HFFc6 (cell line): ENCODE measurements around the gene PGM2. TPM values are rescaled to one million over a fixed set of nuclear protein-coding genes. Genes with fewer than 3 reads are reported as not detected.
A peak's percentile ranks its signal among the peaks of the same experiment; 100 is the strongest.

Experiments
- DNase-seq: peaks from one replicate; pipeline ENCODE4 v3.0.0-alpha.2; 2018
- H3K27ac Mint-ChIP-seq: 2 replicates; pipeline ENCODE4 v1.8.0; 2020; ENCODE audit warnings: mild to moderate bottlenecking, mixed read lengths
- H3K27me3 Mint-ChIP-seq: 2 replicates; pipeline ENCODE4 v1.8.0; 2021; ENCODE audit warnings: mild to moderate bottlenecking, moderate library complexity, mixed read lengths; ENCODE audit not compliant: insufficient read depth
- H3K36me3 Mint-ChIP-seq: 2 replicates; pipeline ENCODE4 v1.8.0; 2021; ENCODE audit warnings: low read depth, mixed read lengths
- H3K4me1 Mint-ChIP-seq: 2 replicates; pipeline ENCODE4 v1.8.0; 2020; ENCODE audit warnings: low read depth, mixed read lengths
- H3K4me3 Mint-ChIP-seq: 2 replicates; pipeline ENCODE4 v1.8.0; 2020; ENCODE audit warnings: mild to moderate bottlenecking, moderate library complexity, mixed read lengths
- H3K9me3 Mint-ChIP-seq: 2 replicates; pipeline ENCODE4 v1.8.0; 2020; ENCODE audit warnings: mild to moderate bottlenecking, mixed read lengths
- total RNA-seq, 6 experiments: library from RNA; stranded (reverse); fragmentation: NEBNext Ultra II Directional; extraction: Animal tissue kit (Norgen Biotek cat#: 25700); gene quantifications; 2 replicates in 1 of 6; 3 replicates in 5 of 6; pipeline ENCODE4 v1.2.3, GENCODE V29; 2021
- TF ChIP-seq, protein P1 (sequence below): fragments of 200-600 bp; sonication (generic); IDR thresholded peaks from 2 replicates; pipeline ENCODE4 v1.5.0; 2021; ENCODE audit warnings: antibody characterized with exemption, mild to moderate bottlenecking

PGM2 gene
- total RNA-seq, 6 experiments from 2014 or later = 38.8 to 47.0 (median 45.0) TPM

DNA sequence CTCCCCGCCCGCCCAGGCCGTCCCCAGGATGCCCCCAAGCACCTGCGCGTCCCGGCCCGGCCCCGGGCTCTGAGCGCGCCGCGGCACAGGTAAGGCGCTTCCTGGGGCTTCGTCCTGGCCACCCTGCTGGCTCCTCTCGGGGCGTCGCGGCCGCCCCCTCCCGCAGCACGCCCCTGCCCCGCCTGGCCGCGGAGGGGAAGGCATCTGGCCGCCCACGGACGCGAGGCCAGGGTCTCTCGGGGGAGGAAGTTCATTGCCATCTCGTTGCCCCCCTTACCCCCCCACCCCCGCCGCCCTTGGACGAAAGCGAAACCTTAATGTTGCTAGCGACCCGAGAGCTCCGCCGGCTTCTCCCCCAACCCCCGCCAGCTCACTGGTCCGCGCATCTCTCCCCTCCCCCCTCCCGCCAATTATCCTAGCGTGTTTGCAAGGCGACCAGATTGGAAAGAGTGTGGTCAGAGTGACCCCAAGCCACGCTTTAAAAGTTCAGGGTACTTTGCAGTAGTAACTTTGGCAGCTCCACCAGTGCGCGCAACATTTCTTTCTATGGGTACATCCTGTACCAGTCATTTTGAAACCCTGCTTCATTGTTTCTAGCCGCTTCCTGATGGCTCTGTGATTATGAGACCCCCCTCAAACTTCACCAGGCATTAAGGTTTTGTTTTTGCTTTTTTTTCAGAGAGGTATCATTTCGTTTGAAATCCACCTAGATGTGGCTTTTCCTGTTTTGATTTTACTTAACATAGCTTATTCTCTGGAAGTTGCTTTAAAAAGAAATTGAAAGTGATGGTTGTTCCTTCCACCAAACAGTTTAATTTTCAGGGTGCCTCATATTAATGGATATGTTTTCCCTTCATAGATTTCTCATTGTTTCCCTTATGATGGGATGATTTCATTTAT lies 65.0 kb downstream of the PGM2 start:
- peaks cover 49% of the 10 kb centered on the region for H3K27me3 Mint-ChIP-seq
- H3K4me1 Mint-ChIP-seq = peaks cover 6% of the 10 kb centered on the region
- peak overlapping the region; percentile 87 for H3K4me3 Mint-ChIP-seq
- no peaks in the 10 kb centered on the region for H3K36me3 Mint-ChIP-seq
- no peak for DNase-seq
- H3K27ac Mint-ChIP-seq = no peak overlapping the region
- H3K9me3 Mint-ChIP-seq = no peaks in the 10 kb centered on the region
- TF ChIP-seq, protein P1, sequence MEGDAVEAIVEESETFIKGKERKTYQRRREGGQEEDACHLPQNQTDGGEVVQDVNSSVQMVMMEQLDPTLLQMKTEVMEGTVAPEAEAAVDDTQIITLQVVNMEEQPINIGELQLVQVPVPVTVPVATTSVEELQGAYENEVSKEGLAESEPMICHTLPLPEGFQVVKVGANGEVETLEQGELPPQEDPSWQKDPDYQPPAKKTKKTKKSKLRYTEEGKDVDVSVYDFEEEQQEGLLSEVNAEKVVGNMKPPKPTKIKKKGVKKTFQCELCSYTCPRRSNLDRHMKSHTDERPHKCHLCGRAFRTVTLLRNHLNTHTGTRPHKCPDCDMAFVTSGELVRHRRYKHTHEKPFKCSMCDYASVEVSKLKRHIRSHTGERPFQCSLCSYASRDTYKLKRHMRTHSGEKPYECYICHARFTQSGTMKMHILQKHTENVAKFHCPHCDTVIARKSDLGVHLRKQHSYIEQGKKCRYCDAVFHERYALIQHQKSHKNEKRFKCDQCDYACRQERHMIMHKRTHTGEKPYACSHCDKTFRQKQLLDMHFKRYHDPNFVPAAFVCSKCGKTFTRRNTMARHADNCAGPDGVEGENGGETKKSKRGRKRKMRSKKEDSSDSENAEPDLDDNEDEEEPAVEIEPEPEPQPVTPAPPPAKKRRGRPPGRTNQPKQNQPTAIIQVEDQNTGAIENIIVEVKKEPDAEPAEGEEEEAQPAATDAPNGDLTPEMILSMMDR = no peak

DNA sequence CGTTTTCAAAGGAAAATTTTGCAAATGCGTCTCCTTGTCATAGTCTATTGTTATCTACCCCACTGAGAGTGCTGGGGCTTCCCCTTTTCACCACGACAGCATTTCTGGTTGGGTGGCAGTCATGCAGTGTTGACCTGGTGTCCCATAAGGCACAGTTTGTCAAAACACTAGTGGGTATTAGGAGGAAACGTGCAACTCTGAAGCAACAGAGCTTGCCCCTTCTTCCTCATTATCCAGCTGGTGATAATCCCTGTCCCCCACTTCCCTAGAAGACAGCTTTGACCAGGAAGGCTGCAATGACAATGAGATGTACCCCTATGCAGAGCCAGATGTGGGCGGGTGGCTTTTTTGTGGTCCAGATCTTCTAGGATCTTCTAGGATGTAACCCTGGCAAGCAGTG lies 66.2 kb downstream of the PGM2 start:
- TF ChIP-seq, protein P1 = no peak
- Mint-ChIP-seq H3K27ac (no peak overlapping the region), H3K27me3 (peaks cover 52% of the 10 kb centered on the region), H3K4me1 (peaks cover 6% of the 10 kb centered on the region), H3K36me3 (no peaks in the 10 kb centered on the region), H3K9me3 (no peaks in the 10 kb centered on the region), H3K4me3 (no peak overlapping the region)
- no peak for DNase-seq

DNA sequence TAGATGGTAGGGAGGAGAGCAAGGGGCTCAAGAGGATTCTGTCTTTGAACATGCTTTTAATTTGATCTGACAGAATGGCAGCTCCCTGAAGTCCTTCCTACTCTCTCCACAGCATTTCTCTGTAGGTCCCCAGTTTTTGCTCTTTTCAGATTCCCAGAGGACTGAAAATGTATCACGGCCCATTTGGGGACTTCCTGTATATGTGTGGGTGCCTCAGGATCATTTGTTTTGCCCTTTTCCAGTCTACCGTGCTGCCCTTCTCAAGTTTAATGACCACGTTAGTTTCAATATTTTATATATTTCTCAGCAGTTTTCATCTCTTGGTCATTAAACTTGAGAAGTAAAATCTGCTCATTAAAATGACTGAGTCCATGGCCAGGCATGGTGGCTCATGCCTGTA lies 66.7 kb downstream of the PGM2 start:
- Mint-ChIP-seq H3K27me3 (peaks cover 51% of the 10 kb centered on the region), H3K27ac (no peak overlapping the region), H3K4me3 (no peak overlapping the region), H3K36me3 (no peaks in the 10 kb centered on the region), H3K9me3 (no peaks in the 10 kb centered on the region), H3K4me1 (peaks cover 6% of the 10 kb centered on the region)
- DNase-seq = no peak
- TF ChIP-seq, protein P1 = no peak

DNA sequence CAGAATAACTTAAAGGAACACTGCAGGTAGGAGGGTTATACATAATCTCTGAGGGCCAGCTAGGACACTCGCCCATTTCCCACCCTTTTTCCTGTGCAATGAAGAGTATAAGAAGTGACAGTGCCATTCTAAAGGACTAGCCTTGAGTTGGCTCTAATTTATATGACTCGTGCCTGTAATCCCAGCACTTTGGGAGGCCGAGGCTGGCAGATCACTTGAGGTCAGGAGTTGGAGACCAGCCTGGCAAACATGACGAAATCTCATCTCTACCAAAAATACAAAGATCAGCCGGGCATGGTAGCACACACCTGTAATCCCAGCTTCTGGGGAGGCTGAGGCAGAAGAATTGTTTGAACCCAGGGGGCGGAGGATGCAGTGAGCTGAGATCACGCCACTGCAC lies 68.8 kb downstream of the PGM2 start:
- Mint-ChIP-seq H3K4me1 (peaks cover under 1% of the 10 kb centered on the region), H3K27me3 (peaks cover 50% of the 10 kb centered on the region), H3K27ac (no peak overlapping the region), H3K36me3 (no peaks in the 10 kb centered on the region), H3K4me3 (no peak overlapping the region), H3K9me3 (no peaks in the 10 kb centered on the region)
- TF ChIP-seq, protein P1 = no peak
- DNase-seq = no peak

DNA sequence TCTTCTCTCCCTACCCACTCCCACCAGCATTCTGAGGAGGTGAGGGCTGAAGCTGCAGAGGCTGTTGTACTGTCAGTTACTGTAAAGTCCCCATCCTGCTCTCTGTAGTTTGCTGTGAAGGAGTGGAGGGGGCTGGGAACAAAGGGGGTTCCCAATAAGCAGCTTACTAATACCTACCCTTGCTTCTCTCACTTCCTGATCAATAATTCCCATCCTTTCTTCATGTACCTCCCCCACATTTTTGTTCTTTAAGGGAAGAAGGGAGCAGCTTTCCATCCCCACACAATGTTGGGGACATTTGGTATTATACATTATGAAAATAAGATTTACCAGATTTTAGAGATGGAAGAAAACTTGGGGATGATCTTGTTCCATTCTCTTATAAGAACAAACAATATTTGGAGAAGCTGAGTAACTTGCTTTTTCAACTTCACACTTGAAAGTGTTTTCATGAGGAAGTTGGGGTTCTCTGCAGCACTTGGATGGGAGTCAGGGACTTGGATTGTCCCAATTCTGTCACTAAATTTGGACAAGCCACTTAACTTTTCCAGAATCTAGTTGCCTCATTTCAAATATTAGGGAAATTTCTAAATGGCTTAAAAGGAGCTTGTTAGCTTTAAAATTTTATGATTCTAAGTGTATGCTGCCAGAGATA lies 69.8 kb downstream of the PGM2 start:
- Mint-ChIP-seq H3K9me3 (no peaks in the 10 kb centered on the region), H3K4me1 (no peaks in the 10 kb centered on the region; the same call in 1 of the 2 replicates), H3K27me3 (peaks cover 50% of the 10 kb centered on the region), H3K4me3 (no peak overlapping the region), H3K27ac (no peak overlapping the region), H3K36me3 (no peaks in the 10 kb centered on the region)
- no peak for DNase-seq
- TF ChIP-seq, protein P1 = no peak
